ENCODE results near the gene ITPRID1.

GRCh38 chr7:31602041-31602625, 88.2 kb downstream of the ITPRID1 start:
- TF ChIP-seq CTCF (conservative IDR thresholded peaks at IDR 0.05; ENCODE audit: low read length) (no peak), EZH2phosphoT487 (IDR thresholded peaks at IDR 0.05; ENCODE audit: borderline replicate concordance) (no peak)
